Astrocyte (in vitro differentiated cells and primary cell): ENCODE measurements around the gene TPM1. TPM values are rescaled to one million over a fixed set of nuclear protein-coding genes. Genes with fewer than 3 reads are reported as not detected.
"Not testable (repeated sequence)": the region's sequence is repeated elsewhere in the genome, so short reads cannot be mapped to it uniquely, and the experiment has no call there.

Experiments
- DNase-seq: peaks from one replicate; pipeline ENCODE4 v3.0.0-alpha.2; 2010; ENCODE audit warnings: low read depth
- FAIRE-seq: peaks from 2 replicates; lab custom pipeline; 2011; peaks lifted over from hg19 to GRCh38; lab: Jason Lieb, UNC
- H2AFZ ChIP-seq: 2 replicates; pipeline ENCODE4 v1.6.0; 2012; ENCODE audit warnings: low read depth, low read length, inconsistent platforms
- H3K27ac ChIP-seq: 2 replicates; pipeline ENCODE4 v1.5.1; 2011; ENCODE audit warnings: low read depth, low read length, inconsistent platforms
- H3K27me3 ChIP-seq: 2 replicates; pipeline ENCODE4 v1.6.0; 2011; ENCODE audit warnings: low read length, inconsistent platforms; ENCODE audit not compliant: insufficient read depth
- H3K36me3 ChIP-seq: 2 replicates; pipeline ENCODE4 v1.5.1; 2011; ENCODE audit warnings: low read length, inconsistent platforms; ENCODE audit not compliant: insufficient read depth
- H3K4me1 ChIP-seq: 2 replicates; pipeline ENCODE4 v1.5.1; 2011; ENCODE audit warnings: low read length, inconsistent platforms; ENCODE audit not compliant: insufficient read depth
- H3K4me2 ChIP-seq: 2 replicates; pipeline ENCODE4 v1.6.0; 2012; ENCODE audit warnings: low read length, inconsistent platforms
- H3K4me3 ChIP-seq: 2 replicates; pipeline ENCODE4 v1.5.1; 2011; ENCODE audit warnings: low read depth, mild to moderate bottlenecking, low read length, inconsistent platforms; ENCODE audit not compliant: insufficient read depth
- H3K79me2 ChIP-seq: 2 replicates; pipeline ENCODE4 v1.6.0; 2012; ENCODE audit warnings: mild to moderate bottlenecking, low read length, inconsistent platforms; ENCODE audit not compliant: insufficient read depth
- H3K9ac ChIP-seq: 2 replicates; pipeline ENCODE4 v1.6.0; 2012; ENCODE audit warnings: mild to moderate bottlenecking, low read length, inconsistent platforms
- H3K9me3 ChIP-seq: 2 replicates; pipeline ENCODE4 v1.5.1; 2012; ENCODE audit warnings: low read depth, mild to moderate bottlenecking, low read length, inconsistent platforms; ENCODE audit not compliant: insufficient read depth
- H4K20me1 ChIP-seq: 2 replicates; pipeline ENCODE4 v1.6.0; 2012; ENCODE audit warnings: low read length, inconsistent platforms; ENCODE audit not compliant: insufficient read depth
- H3K27ac Mint-ChIP-seq: one replicate; pipeline ENCODE4 v1.8.0; 2021; ENCODE audit warnings: mild to moderate bottlenecking, mixed read lengths; ENCODE audit not compliant: unreplicated experiment
- H3K27me3 Mint-ChIP-seq: one replicate; pipeline ENCODE4 v1.8.0; 2021; ENCODE audit warnings: low read depth, mixed read lengths; ENCODE audit not compliant: unreplicated experiment
- H3K36me3 Mint-ChIP-seq: one replicate; pipeline ENCODE4 v1.8.0; 2021; ENCODE audit warnings: low read depth, mixed read lengths; ENCODE audit not compliant: unreplicated experiment
- H3K4me1 Mint-ChIP-seq: one replicate; pipeline ENCODE4 v1.8.0; 2021; ENCODE audit warnings: low read depth, mixed read lengths; ENCODE audit not compliant: unreplicated experiment
- H3K4me3 Mint-ChIP-seq: one replicate; pipeline ENCODE4 v1.8.0; 2021; ENCODE audit warnings: mild to moderate bottlenecking, moderate library complexity, mixed read lengths; ENCODE audit not compliant: unreplicated experiment
- H3K9me3 Mint-ChIP-seq: one replicate; pipeline ENCODE4 v1.8.0; 2021; ENCODE audit warnings: mild to moderate bottlenecking, mixed read lengths; ENCODE audit not compliant: unreplicated experiment
- CTCF ChIP-seq: IDR thresholded peaks from 2 replicates; pipeline ENCODE4 v1.5.1; 2011; ENCODE audit warnings: low read depth, mild to moderate bottlenecking, inconsistent platforms, low read length, moderate library complexity; ENCODE audit not compliant: insufficient read depth
- EZH2 ChIP-seq: IDR thresholded peaks from 2 replicates; pipeline ENCODE4 v1.6.1; 2012; ENCODE audit warnings: mild to moderate bottlenecking, low read length, inconsistent platforms; ENCODE audit not compliant: insufficient read depth
- total RNA-seq: library from RNA; stranded (reverse); gene quantifications from 2 replicates; pipeline ENCODE4 v1.2.1, GENCODE V29; 2021

The TPM1 gene
- total RNA-seq, 1 donor from 2014 or later, result 2,922 TPM

- Mint-ChIP-seq H3K4me3 (no peak overlapping the region), H3K9me3 (no peaks in the 10 kb centered on the region), H3K27ac (peak overlapping the region; percentile 94), H3K27me3 (no peaks in the 10 kb centered on the region), H3K36me3 (no peaks in the 10 kb centered on the region), H3K4me1 (peaks cover 36% of the 10 kb centered on the region)
- Histone ChIP-seq H3K27ac (peak overlapping the region; percentile 71), H3K4me3 (no peak overlapping the region), H2AFZ (no peak overlapping the region), H3K9me3 (no peaks in the 10 kb centered on the region), H3K36me3 (no peaks in the 10 kb centered on the region), H4K20me1 (no peaks in the 10 kb centered on the region), H3K9ac (no peak overlapping the region), H3K4me2 (no peak overlapping the region), H3K27me3 (no peaks in the 10 kb centered on the region), H3K79me2 (no peaks in the 10 kb centered on the region), H3K4me1 (peaks cover 32% of the 10 kb centered on the region)
- TF ChIP-seq EZH2, result no peak
- peak; percentile 73 for TF ChIP-seq CTCF
- FAIRE-seq (no peak), DNase-seq (no peak)
These were observed 51.1 kb downstream of the TPM1 start for GRCh38 chr15:63093486-63094205.

- TF ChIP-seq CTCF, result no peak
- no peak for TF ChIP-seq EZH2
- no peaks in the 10 kb centered on the region for H3K79me2 ChIP-seq
- Mint-ChIP-seq H3K27me3 (no peaks in the 10 kb centered on the region), H3K4me3 (peak overlapping the region; percentile 16), H3K9me3 (no peaks in the 10 kb centered on the region), H3K36me3 (no peaks in the 10 kb centered on the region), H3K4me1 (peaks cover 29% of the 10 kb centered on the region), H3K27ac (peak overlapping the region; percentile 94)
- no peaks in the 10 kb centered on the region for H3K9me3 ChIP-seq
- H3K4me2 ChIP-seq, result peak overlapping the region; percentile 64
- peaks cover 23% of the 10 kb centered on the region for H3K4me1 ChIP-seq
- peak overlapping the region; percentile 64 for H3K9ac ChIP-seq
- FAIRE-seq, result peak; percentile 59
- H2AFZ ChIP-seq, result peak overlapping the region; percentile 23
- no peaks in the 10 kb centered on the region for H4K20me1 ChIP-seq
- H3K4me3 ChIP-seq, result no peak overlapping the region
- peak overlapping the region; percentile 71 for H3K27ac ChIP-seq
- H3K27me3 ChIP-seq, result no peaks in the 10 kb centered on the region
- no peaks in the 10 kb centered on the region for H3K36me3 ChIP-seq
- peak; percentile 82 for DNase-seq
These were observed 52.0 kb downstream of the TPM1 start for GRCh38 chr15:63094495-63094931.

GRCh38 chr15:63096178-63096577, 53.6 kb downstream of the TPM1 start:
- no peaks in the 10 kb centered on the region for H3K9me3 Mint-ChIP-seq
- Histone ChIP-seq H3K9me3 (no peaks in the 10 kb centered on the region), H3K4me3 (no peak overlapping the region), H3K9ac (no peak overlapping the region), H3K36me3 (no peaks in the 10 kb centered on the region), H3K27me3 (no peaks in the 10 kb centered on the region), H3K27ac (no peak overlapping the region), H2AFZ (no peak overlapping the region), H3K4me1 (peaks cover 19% of the 10 kb centered on the region), H3K4me2 (no peak overlapping the region), H4K20me1 (no peaks in the 10 kb centered on the region), H3K79me2 (no peaks in the 10 kb centered on the region)
- DNase-seq (no peak), FAIRE-seq (no peak)
- H3K27me3 Mint-ChIP-seq, result no peaks in the 10 kb centered on the region
- H3K36me3 Mint-ChIP-seq, result no peaks in the 10 kb centered on the region
- no peak overlapping the region for H3K27ac Mint-ChIP-seq
- peaks cover 27% of the 10 kb centered on the region for H3K4me1 Mint-ChIP-seq
- TF ChIP-seq EZH2, result no peak
- TF ChIP-seq CTCF, result no peak
- H3K4me3 Mint-ChIP-seq, result no peak overlapping the region

GRCh38 chr15:63098901-63099300, 56.4 kb downstream of the TPM1 start:
- not testable (repeated sequence) for H3K4me2 ChIP-seq, H3K27ac Mint-ChIP-seq, H3K9me3 ChIP-seq, H3K36me3 ChIP-seq, H3K27ac ChIP-seq, H3K27me3 Mint-ChIP-seq, DNase-seq, H2AFZ ChIP-seq, H3K9me3 Mint-ChIP-seq, H3K79me2 ChIP-seq, H3K4me3 Mint-ChIP-seq, H3K9ac ChIP-seq, H3K36me3 Mint-ChIP-seq, H3K4me3 ChIP-seq, FAIRE-seq, H3K27me3 ChIP-seq, H4K20me1 ChIP-seq
- peaks cover 15% of the 10 kb centered on the region for H3K4me1 Mint-ChIP-seq
- peaks cover 19% of the 10 kb centered on the region for H3K4me1 ChIP-seq
